Endodermal cell (in vitro differentiated cells): ENCODE data around the gene ARHGAP35. TPM values are rescaled to one million over a fixed set of nuclear protein-coding genes. Genes with fewer than 3 reads are reported as not detected.

Experiments used
- DNase-seq: peaks from one replicate; pipeline ENCODE4 v3.0.0-alpha.2; 2017
- H3K27ac ChIP-seq: 2 replicates; pipeline ENCODE4 v1.5.1; 2013; ENCODE audit warnings: mild to moderate bottlenecking, low read depth, low read length, moderate library complexity
- H3K27me3 ChIP-seq: 2 replicates; pipeline ENCODE4 v1.6.1; 2013; ENCODE audit warnings: mild to moderate bottlenecking, low read length, moderate library complexity; ENCODE audit not compliant: insufficient read depth, control insufficient read depth, poor library complexity, severe bottlenecking
- H3K36me3 ChIP-seq: 2 replicates; pipeline ENCODE4 v1.7.0; 2013; ENCODE audit warnings: mild to moderate bottlenecking, low read length, moderate library complexity; ENCODE audit not compliant: control insufficient read depth, insufficient read depth
- H3K4me1 ChIP-seq: one replicate; pipeline ENCODE4 v1.7.0; 2013; ENCODE audit warnings: low read length; ENCODE audit not compliant: control insufficient read depth, insufficient read depth
- H3K4me3 ChIP-seq: 2 replicates; pipeline ENCODE4 v1.5.1; 2013; ENCODE audit warnings: mild to moderate bottlenecking, low read length, moderate library complexity
- H3K9ac ChIP-seq: 2 replicates; pipeline ENCODE4 v1.6.1; 2013; ENCODE audit warnings: mild to moderate bottlenecking, low read length, moderate library complexity; ENCODE audit not compliant: poor library complexity, severe bottlenecking; ENCODE audit errors: extremely low read depth
- H3K9me3 ChIP-seq: 2 replicates; pipeline ENCODE4 v1.6.1; 2013; ENCODE audit warnings: mild to moderate bottlenecking, low read length, moderate library complexity; ENCODE audit not compliant: control insufficient read depth
- H3K27ac Mint-ChIP-seq: 2 replicates; pipeline ENCODE4 v1.8.0; 2020; ENCODE audit warnings: mixed read lengths
- H3K27me3 Mint-ChIP-seq: 2 replicates; pipeline ENCODE4 v1.8.0; 2021; ENCODE audit warnings: mild to moderate bottlenecking, mixed read lengths; ENCODE audit not compliant: insufficient read depth
- H3K36me3 Mint-ChIP-seq: 2 replicates; pipeline ENCODE4 v1.8.0; 2020; ENCODE audit warnings: low read depth, mixed read lengths
- H3K4me1 Mint-ChIP-seq: 2 replicates; pipeline ENCODE4 v1.8.0; 2020; ENCODE audit warnings: mixed read lengths
- H3K4me3 Mint-ChIP-seq: 2 replicates; pipeline ENCODE4 v1.8.0; 2020; ENCODE audit warnings: mild to moderate bottlenecking, moderate library complexity, mixed read lengths
- H3K9me3 Mint-ChIP-seq: 2 replicates; pipeline ENCODE4 v1.8.0; 2020; ENCODE audit warnings: mild to moderate bottlenecking, mixed read lengths
- CTCF ChIP-seq: fragments of 200-600 bp; sonication (generic); conservative IDR thresholded peaks from 2 replicates; pipeline ENCODE4 v1.5.0; 2021; ENCODE audit warnings: antibody characterized with exemption, mild to moderate bottlenecking
- WGBS, 2 experiments: methylation state at CpG; one replicate each; pipeline versions ENCODE4 v1.1.5 to v1.1.7; 2013; ENCODE audit warnings: missing lambda C conversion rate in 2 of 2, mixed read lengths in 1 of 2; ENCODE audit not compliant: insufficient coverage in 1 of 2, insufficient read length in 1 of 2; 5-methylcytosine and 5-hydroxymethylcytosine counted together
- total RNA-seq, 2 donors: library from RNA; stranded (reverse); fragmentation: NEBNext Ultra II Directional in 1 of 2; extraction: Animal tissue kit (Norgen Biotek cat#: 25700) in 1 of 2; gene quantifications; 2 replicates in 1 of 2; 3 replicates in 1 of 2; pipeline ENCODE4 v1.2.1, GENCODE V29; 2021

ARHGAP35 gene
- total RNA-seq, 2 donors from 2014 or later: 41.4 to 41.6 TPM

DNA sequence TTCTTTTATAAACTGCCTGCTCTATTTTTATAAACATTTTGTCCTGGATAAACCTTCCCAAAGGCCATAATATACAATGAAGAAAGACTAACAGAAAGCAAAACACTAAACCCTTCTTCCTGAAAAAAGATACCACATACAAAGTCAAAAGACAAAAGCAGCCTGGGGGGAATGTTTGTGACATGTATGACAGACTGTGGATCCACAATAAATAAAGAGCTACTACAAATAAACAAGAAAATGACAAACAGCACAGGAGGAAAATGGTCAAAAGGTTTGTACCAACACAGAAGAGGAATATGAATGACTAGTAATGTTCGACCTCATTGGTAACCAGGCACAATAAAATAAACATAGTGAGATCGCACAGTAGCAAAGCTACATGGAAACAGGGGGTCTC is 29.9 kb upstream of the ARHGAP35 start:
- no peak overlapping the region for H3K27ac ChIP-seq

GRCh38 chr19:46834121-46834520 is 26.7 kb upstream of the ARHGAP35 start:
- Mint-ChIP-seq H3K4me1 (no peaks in the 10 kb centered on the region), H3K9me3 (peaks cover 6% of the 10 kb centered on the region), H3K27me3 (peaks cover 55% of the 10 kb centered on the region), H3K36me3 (peaks cover 14% of the 10 kb centered on the region), H3K4me3 (no peak overlapping the region), H3K27ac (no peak overlapping the region)
- Histone ChIP-seq H3K9me3 (peaks cover 6% of the 10 kb centered on the region), H3K4me3 (no peak overlapping the region), H3K4me1 (no peaks in the 10 kb centered on the region), H3K9ac (no peak overlapping the region), H3K36me3 (peaks cover 16% of the 10 kb centered on the region), H3K27me3 (peaks cover 36% of the 10 kb centered on the region), H3K27ac (no peak overlapping the region)
- TF ChIP-seq CTCF: no peak
- DNase-seq: no peak
- WGBS, 2 experiments: 89 to 97% methylated on average over 4 to 5 of the region's 5 CpGs

More for the DNA sequence above, 29.9 kb upstream of the ARHGAP35 start:
- Mint-ChIP-seq H3K4me3 (no peak overlapping the region), H3K4me1 (no peaks in the 10 kb centered on the region), H3K27me3 (peaks cover 83% of the 10 kb centered on the region), H3K27ac (no peak overlapping the region), H3K36me3 (no peaks in the 10 kb centered on the region), H3K9me3 (peaks cover 6% of the 10 kb centered on the region)
- Histone ChIP-seq H3K36me3 (no peaks in the 10 kb centered on the region), H3K9me3 (peaks cover 6% of the 10 kb centered on the region), H3K27me3 (peaks cover 65% of the 10 kb centered on the region), H3K9ac (no peak overlapping the region), H3K4me1 (no peaks in the 10 kb centered on the region), H3K4me3 (no peak overlapping the region)
- no peak for TF ChIP-seq CTCF
- DNase-seq: no peak
- WGBS, 2 experiments: 94% methylated on average over 2 of the region's 2 CpGs

- no peaks in the 10 kb centered on the region for H3K4me1 ChIP-seq
- H3K36me3 ChIP-seq: peaks cover 25% of the 10 kb centered on the region
- H3K9me3 ChIP-seq: peaks cover 6% of the 10 kb centered on the region
- no peak for TF ChIP-seq CTCF
- WGBS, 2 experiments: 94 to 100% methylated on average over 3 to 6 of the region's 6 CpGs
- H3K4me3 ChIP-seq: no peak overlapping the region
- Mint-ChIP-seq H3K36me3 (peaks cover 16% of the 10 kb centered on the region), H3K27ac (no peak overlapping the region), H3K27me3 (peaks cover 46% of the 10 kb centered on the region), H3K4me3 (no peak overlapping the region), H3K9me3 (peaks cover 6% of the 10 kb centered on the region), H3K4me1 (no peaks in the 10 kb centered on the region)
- H3K27me3 ChIP-seq: peaks cover 28% of the 10 kb centered on the region
- H3K9ac ChIP-seq: no peak overlapping the region
- no peak for DNase-seq
- H3K27ac ChIP-seq: no peak overlapping the region
Observed at GRCh38 chr19:46834984-46835383, 25.8 kb upstream of the ARHGAP35 start.
